Measurements from ENCODE around the gene PRRX1. TPM values are rescaled to one million over a fixed set of nuclear protein-coding genes. Genes with fewer than 3 reads are reported as not detected.

The PRRX1 gene
- total RNA-seq, 1 donor from 2014 or later, result 169 TPM

DNA sequence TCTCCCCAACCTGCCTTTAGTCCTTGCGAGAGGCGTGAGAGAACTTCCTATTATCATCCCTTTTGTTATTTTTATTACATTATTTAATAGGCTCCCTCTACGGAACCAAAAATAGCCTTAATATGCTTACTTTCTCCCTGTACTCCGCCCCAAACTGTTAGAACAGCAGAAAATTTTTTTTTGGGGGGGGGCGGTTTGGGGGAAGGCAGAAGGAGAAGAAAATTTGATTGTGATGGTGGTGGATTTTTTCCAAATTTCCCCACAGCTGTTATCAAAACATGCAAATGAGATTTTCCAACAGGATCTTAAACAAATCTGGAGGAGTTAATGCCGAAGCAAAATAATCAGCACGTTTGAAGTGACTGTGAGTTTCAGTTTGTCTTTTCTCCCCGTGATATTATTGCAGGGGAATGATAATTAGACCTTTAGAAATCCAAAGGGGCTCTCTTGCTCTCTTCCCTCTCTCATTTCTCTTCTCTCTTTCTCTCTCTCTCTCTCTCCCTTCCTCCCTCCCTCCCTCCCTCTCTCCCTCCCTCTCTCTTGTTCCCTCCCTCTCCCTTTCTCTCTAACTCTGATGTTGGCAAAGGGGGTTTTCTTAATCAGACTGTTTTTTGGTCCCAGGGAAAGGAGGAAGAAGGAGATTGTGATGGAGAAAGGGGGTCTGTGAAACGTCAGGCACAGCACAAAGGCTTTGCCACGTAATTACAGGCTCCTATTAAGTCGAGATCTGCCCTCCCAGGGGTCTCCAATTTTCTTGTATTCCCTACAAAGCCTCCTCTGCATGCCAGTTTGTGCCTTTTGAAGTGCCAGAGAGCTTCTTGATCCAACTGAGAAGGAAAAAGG lies 1.1 kb upstream of the PRRX1 start:
- ATAC-seq, result peak; percentile 51
- intact Hi-C loops (cut with DNase I), result loop anchor here (5.0 kb wide), 1 partner anchor 90 kb away; no protein-coding TSS in a partner anchor

GRCh38 chr1:170663404-170664092 lies 383 bp upstream of the PRRX1 start:
- DNase-seq (ENCODE audit: low spot score) (no peak), ATAC-seq (peak; percentile 14)
- intact Hi-C loops (cut with DNase I), result loop anchor here (5.0 kb wide), 1 partner anchor 89 kb away; no protein-coding TSS in a partner anchor

More for the DNA sequence above, 1.1 kb upstream of the PRRX1 start:
- DNase-seq (ENCODE audit: low spot score), result no peak

- ATAC-seq (peak; percentile 44), DNase-seq (ENCODE audit: low spot score) (no peak)
- intact Hi-C loops (cut with DNase I), result loop anchor here (5.0 kb wide), 1 partner anchor 87 kb away; no protein-coding TSS in a partner anchor
Observed at GRCh38 chr1:170664828-170665612, 1.1 kb downstream of the PRRX1 start.

GRCh38 chr1:170665629-170666028 lies 1.7 kb downstream of the PRRX1 start:
- ATAC-seq (no peak), DNase-seq (ENCODE audit: low spot score) (no peak)
- intact Hi-C loops (cut with DNase I), result no loop called here

DNA sequence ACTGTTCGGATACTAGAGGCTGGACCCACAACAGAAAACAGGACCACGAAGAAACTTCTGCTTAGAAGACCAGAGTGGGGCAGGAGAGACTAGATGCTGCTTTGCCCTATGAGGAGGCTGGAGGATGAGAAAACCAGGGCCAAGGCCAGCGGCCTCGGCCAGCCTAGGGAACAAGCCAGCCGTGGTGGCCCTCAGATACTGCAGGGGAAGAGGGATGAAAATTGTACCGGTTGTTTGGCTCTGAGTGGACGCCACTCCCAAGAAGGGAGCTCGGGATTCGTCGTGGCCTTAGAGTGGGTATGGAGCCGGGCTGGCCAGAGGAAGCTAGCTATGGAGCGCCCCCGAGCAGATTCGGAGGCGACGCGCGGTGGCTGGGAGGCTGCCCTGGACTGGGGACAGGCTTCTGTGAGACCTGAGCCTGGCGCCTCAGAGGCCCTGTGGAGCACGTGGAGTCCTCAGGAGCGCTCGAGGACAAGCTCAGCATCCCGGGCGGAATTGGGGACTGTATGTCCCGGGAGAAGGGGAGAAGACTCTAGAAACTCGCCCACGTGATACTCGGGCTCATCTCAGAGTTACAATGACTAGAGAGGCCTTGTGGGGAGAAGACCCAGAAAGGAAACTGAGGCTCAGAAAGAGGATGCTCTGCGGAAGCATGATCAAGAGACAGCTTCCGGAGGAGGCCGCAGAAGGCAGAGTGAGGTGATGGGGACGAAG lies 2.8 kb downstream of the PRRX1 start:
- no peak for DNase-seq (ENCODE audit: low spot score)
- no peak for ATAC-seq
- intact Hi-C loops (cut with DNase I), result no loop called here

- no peak for DNase-seq (ENCODE audit: low spot score)
- intact Hi-C loops (cut with DNase I), result no loop called here
- ATAC-seq, result no peak
Observed at GRCh38 chr1:170668209-170669106, 4.5 kb downstream of the PRRX1 start.

DNA sequence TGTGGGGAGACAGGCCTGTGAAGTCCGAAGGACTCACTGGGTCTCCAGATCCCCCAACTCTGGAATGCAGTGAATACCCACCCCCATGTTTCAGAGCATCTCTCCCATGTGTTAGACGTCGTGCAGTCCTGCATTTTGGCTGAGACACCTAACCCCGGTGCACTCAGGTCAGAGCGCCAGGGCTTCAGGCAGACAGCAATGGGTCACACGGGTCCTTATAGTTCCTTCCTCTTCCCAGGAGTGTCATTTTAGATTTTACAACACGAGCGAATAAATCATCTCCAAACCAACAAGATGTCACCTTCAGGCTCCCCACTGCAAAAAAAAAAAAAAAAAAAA lies 5.1 kb downstream of the PRRX1 start:
- DNase-seq (ENCODE audit: low spot score), result no peak
- ATAC-seq, result no peak
- intact Hi-C loops (cut with DNase I), result no loop called here

DNA sequence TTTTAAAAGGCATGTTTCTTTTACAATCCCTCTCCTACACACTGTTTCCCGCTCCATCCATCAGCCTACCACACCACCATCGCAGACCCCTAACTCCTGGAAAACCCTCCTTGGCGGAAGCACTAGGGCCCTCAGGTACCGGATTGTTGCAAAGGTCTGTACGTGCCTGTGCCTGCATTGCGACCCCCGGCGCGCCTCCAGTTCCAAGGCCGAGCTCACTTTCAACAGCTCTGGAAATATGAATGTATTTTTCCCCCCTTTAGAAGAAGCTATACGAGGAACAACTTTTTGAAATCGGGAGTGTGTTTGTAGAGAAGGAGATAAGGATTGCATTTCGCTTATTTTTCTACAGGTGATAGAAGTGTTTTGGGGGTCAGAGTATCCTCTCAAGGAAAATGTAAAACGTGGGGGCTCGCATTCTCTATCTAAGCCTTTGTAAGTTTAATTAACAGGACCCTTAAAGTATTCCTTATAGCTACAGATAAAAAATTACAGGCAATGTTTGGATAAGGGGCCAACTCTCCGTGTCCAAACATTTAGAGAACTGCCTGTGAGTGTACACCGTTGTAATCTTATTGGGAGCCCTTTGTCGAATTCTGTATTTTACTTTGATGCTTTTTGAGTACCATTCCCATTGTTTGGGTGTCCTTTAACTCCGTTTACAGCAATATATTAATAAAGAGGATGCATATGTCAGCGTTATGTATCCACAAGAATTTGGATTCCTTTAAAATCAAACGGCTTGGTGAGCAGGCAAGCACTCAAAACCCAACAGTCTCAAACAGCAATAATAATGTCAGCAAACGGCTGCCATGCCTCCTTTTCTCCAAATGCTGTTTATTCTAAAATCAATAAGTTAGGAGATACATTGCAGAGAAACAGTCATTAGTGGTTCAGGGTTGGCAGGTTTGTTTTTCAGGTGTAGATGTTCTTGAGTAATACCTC lies 5.9 kb downstream of the PRRX1 start:
- intact Hi-C loops (cut with DNase I), result no loop called here
- DNase-seq (ENCODE audit: low spot score) (no peak), ATAC-seq (no peak)

DNA sequence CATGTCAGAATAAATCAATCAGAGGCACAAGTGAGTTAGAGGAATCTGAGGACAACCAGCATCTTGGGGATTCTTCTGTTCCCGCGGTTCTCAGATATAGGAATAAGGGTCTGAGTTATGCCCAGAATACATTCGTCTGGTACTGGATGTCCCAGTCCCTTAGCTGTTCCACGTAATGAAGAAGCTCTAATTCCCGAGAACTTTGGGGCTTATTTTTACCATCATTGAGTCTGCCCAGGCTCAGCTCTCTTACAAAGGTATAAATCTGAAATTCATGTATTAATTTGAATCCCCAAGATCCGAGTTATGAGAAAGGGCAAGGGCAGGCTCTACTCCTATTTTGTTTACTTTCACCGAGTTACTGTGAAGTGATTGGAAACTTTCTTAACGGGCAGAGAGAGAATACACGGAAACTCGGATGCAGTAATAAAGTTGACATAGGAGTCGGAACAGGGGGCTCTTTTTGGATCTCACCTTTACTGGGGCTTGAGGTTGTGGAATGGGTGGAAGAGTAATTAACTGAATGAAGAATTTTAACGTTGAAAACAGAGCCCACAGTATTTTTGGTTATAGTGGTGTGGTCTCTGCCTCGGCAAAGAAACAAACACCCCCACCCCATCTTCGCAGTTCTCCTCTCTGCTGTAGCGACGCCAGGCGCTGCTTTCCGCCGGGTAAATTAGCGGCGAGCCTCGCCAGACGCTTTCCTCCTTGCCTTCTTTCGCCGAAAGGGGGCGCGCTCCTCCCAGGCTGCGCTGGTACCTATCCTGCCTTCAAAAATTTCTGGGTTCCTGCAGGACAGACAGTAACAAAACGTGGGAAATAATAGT lies 7.1 kb downstream of the PRRX1 start:
- DNase-seq (ENCODE audit: low spot score), result peak; percentile 89
- intact Hi-C loops (cut with DNase I), result no loop called here
- ATAC-seq, result peak; percentile 62

GRCh38 chr1:170671629-170671963 lies 7.7 kb downstream of the PRRX1 start:
- intact Hi-C loops (cut with DNase I), result no loop called here
- DNase-seq (ENCODE audit: low spot score) (no peak), ATAC-seq (no peak)

- intact Hi-C loops (cut with DNase I), result no loop called here
- no peak for ATAC-seq
- no peak for DNase-seq (ENCODE audit: low spot score)
Observed at GRCh38 chr1:170672316-170672715, 8.4 kb downstream of the PRRX1 start.

GRCh38 chr1:170674239-170674638 lies 10.3 kb downstream of the PRRX1 start:
- peak; percentile 60 for ATAC-seq
- DNase-seq (ENCODE audit: low spot score), result no peak
- intact Hi-C loops (cut with DNase I), result no loop called here

DNA sequence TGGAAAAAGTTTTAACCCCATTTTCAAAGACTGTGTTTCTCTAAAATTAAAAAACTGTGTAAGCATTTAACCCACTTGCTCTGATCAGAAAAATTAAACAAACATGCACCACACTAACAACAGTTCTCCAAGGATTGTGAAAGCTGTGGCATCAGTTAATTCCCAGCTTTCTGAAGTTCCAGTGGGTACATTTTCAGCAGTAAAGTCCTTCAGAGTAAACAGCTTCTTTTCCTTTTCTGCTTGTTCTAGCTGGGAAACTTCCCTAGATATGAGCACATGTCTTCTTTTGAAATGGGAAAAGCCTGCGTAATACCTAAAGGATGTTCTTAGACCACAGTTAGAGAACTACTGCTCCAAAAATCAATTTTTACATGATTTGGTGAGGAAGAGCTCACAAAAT lies 11.1 kb downstream of the PRRX1 start:
- DNase-seq (ENCODE audit: low spot score) (no peak), ATAC-seq (no peak)
- intact Hi-C loops (cut with DNase I), result no loop called here

DNA sequence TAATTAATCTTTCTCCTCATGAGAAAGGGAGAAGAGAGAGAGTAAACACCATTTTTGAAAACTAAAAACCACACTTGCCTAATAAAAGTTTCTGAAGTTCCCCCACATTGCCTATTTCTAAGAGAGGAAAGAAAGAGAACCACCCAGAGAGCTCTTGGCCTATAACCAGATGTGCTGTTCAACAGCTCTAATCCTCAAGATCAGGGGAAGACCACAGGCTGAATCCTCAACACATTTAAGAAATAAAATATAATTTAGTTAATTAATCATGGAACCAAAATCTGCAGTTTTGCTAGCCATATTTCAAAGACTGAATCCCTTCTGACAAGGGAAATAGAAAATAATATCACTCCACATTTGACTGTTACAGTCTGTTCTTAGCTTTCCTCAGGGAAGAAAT lies 11.9 kb downstream of the PRRX1 start:
- DNase-seq (ENCODE audit: low spot score) (no peak), ATAC-seq (no peak)
- intact Hi-C loops (cut with DNase I), result no loop called here

- intact Hi-C loops (cut with DNase I), result no loop called here
- no peak for ATAC-seq
- no peak for DNase-seq (ENCODE audit: low spot score)
Observed at GRCh38 chr1:170676628-170677027, 12.7 kb downstream of the PRRX1 start.

GRCh38 chr1:170678027-170678600 lies 14.2 kb downstream of the PRRX1 start:
- ATAC-seq (peak; percentile 48), DNase-seq (ENCODE audit: low spot score) (no peak)
- intact Hi-C loops (cut with DNase I), result no loop called here
